Superior temporal gyrus (tissue), 1 donor: ENCODE data around the gene FAM222A.
A peak's percentile ranks its signal among the peaks of the same experiment; 100 is the strongest.

Experiments used
- DNase-seq: peaks from one replicate; pipeline ENCODE4 v3.0.0-alpha.2; 2016; ENCODE audit errors: extremely low spot score

FAM222A gene

GRCh38 chr12:109710747-109711595 is 2.7 kb upstream of the FAM222A start:
- no peak for DNase-seq

- DNase-seq, result no peak
These were observed 1.8 kb upstream of the FAM222A start for GRCh38 chr12:109711596-109712461.

GRCh38 chr12:109714141-109714912 is 702 bp downstream of the FAM222A start:
- no peak for DNase-seq

GRCh38 chr12:109714913-109715244 is 1.3 kb downstream of the FAM222A start:
- no peak for DNase-seq

GRCh38 chr12:109715310-109716091 is 1.9 kb downstream of the FAM222A start:
- DNase-seq, result no peak

- no peak for DNase-seq
These were observed 2.5 kb downstream of the FAM222A start for GRCh38 chr12:109716092-109716479.

- DNase-seq, result peak; percentile 84
These were observed 3.1 kb downstream of the FAM222A start for GRCh38 chr12:109716512-109717389.

- DNase-seq, result no peak
These were observed 4.0 kb downstream of the FAM222A start for GRCh38 chr12:109717390-109718357.

GRCh38 chr12:109718390-109718789 is 4.8 kb downstream of the FAM222A start:
- DNase-seq, result peak; percentile 55

GRCh38 chr12:109719123-109720022 is 5.7 kb downstream of the FAM222A start:
- peak; percentile 35 for DNase-seq

- DNase-seq, result peak; percentile 76
These were observed 6.7 kb downstream of the FAM222A start for GRCh38 chr12:109720152-109720856.

GRCh38 chr12:109720857-109721189 is 7.2 kb downstream of the FAM222A start:
- DNase-seq, result no peak

- peak; percentile 47 for DNase-seq
These were observed 7.7 kb downstream of the FAM222A start for GRCh38 chr12:109721276-109721675.

GRCh38 chr12:109722022-109722720 is 8.5 kb downstream of the FAM222A start:
- DNase-seq, result no peak

GRCh38 chr12:109722721-109723094 is 9.1 kb downstream of the FAM222A start:
- no peak for DNase-seq

- DNase-seq, result peak; percentile 89
These were observed 9.8 kb downstream of the FAM222A start for GRCh38 chr12:109723311-109723881.
